GM12873 (cell line): ENCODE data around the gene EOLA1.
"Not testable (repeated sequence)": the region's sequence is repeated elsewhere in the genome, so short reads cannot be mapped to it uniquely, and the experiment has no call there.

Experiments
- TF ChIP-seq, protein P1 (sequence below): IDR thresholded peaks from 2 replicates; pipeline ENCODE4 v1.5.1; 2012; ENCODE audit warnings: low read depth, mild to moderate bottlenecking, moderate library complexity, low read length, control low read depth; ENCODE audit not compliant: insufficient read depth; ENCODE audit errors: missing control alignments

Gene EOLA1

DNA sequence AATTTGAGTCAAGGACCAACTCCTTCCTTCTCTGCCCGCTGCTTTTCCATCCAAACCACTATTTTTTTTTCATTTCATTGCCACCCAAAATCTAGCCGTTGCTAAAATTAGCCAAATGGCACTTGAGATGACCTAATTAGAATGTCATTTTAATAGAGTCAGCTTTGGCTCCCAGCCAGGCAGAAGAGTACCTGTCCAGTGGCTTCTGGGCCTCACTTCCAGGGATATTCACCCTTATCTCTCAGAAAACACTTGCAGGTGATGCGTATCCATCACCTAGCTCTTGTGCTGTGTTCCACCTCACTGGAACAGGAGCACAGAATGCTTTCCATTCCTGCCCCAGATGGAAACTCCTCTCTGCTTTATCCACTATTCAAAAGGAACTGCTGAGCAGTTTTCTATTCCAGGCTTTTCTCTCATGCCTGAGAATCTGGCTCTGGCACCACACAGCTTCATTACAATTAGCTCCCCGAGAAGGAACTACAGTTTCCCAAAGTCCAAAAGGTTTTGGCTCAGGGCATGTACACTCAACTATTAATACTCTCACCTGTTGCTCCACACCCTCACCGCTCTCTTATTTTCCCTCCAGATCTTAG, 28.0 kb downstream of the EOLA1 start:
- TF ChIP-seq, protein P1, sequence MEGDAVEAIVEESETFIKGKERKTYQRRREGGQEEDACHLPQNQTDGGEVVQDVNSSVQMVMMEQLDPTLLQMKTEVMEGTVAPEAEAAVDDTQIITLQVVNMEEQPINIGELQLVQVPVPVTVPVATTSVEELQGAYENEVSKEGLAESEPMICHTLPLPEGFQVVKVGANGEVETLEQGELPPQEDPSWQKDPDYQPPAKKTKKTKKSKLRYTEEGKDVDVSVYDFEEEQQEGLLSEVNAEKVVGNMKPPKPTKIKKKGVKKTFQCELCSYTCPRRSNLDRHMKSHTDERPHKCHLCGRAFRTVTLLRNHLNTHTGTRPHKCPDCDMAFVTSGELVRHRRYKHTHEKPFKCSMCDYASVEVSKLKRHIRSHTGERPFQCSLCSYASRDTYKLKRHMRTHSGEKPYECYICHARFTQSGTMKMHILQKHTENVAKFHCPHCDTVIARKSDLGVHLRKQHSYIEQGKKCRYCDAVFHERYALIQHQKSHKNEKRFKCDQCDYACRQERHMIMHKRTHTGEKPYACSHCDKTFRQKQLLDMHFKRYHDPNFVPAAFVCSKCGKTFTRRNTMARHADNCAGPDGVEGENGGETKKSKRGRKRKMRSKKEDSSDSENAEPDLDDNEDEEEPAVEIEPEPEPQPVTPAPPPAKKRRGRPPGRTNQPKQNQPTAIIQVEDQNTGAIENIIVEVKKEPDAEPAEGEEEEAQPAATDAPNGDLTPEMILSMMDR: no peak

DNA sequence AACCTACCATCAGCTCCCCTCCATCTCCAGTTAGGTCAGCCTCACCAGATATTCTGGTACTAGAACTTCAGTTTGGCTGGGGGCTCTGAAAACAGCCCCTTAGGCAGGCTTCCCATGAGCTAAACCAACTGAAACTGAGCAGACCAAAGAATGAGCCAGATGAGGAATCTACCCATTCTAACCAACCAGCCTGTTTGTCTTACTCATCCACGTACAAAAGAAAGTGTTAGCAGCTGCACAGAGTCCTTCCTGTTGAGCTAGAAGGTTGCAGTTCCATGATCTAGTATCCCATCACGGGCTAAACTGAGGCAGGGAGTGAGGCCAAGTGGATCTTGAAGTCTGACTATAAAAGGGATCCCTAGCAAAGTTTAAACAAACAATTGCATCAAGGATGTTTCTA, 29.0 kb downstream of the EOLA1 start:
- TF ChIP-seq, protein P1: no peak

DNA sequence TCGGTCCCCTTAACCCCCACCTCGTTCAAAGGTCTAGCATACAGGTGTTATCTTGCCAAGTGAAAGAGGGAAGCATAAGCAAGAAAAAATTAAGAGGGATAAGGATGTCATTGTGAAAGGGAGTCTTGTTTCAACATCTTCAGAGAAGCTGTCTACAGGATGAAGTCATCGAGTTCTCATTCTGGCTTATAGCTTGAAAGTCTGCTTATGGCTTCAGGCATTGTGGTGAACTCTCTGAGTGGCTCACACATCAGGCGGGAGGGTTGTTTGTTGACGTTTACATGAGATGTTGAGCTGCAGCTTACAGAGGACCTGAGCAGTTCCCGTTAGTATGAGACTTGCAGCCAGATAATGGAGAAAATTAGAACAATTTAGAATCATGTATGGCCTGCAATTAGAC, 29.9 kb downstream of the EOLA1 start:
- TF ChIP-seq, protein P1: no peak

DNA sequence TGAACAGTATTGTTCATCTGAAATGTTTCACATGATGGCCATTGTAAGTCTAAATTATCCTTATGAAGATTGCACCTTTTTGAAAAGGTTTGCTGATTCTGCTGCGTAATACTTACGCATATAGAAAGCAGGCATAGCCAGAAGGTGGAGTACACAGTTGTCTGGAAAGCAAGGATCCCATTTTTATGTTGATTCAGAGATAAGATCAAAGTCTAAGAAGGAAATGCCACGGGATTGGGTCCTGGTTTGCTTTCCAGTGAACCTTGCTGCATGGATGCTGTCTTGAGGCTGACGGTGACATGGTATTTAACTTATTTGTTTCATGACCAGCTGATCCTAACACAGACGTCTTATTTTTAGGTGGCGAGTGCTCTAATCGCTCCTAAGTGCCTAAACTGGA, 31.0 kb downstream of the EOLA1 start:
- TF ChIP-seq, protein P1: no peak

DNA sequence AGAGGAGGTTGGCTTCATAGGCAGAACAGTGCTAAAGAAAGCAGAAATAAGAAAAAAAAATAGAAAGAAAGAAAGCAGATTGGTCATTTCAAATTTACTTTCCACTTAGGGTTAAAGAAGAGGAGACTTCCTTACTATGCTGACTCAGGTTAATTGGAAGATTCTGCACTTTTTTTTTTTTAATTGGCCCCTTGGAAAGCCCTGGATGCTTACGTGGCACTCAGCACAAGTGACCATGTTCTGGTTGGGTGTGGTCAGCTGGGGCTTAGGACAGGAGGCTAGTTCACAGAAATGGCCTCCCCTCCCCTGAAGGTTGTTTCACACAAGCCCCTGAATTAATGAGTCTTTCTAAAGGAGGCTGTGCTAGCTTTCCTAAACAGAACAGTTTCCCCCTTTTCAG, 31.9 kb downstream of the EOLA1 start:
- TF ChIP-seq, protein P1: no peak

GRCh38 chrX:149587359-149587758, 46.5 kb downstream of the EOLA1 start, which contains the start of gene MAGEA9B:
Gene MAGEA9B, minus strand, starts transcription at chrX:149587459. Its CDS starts 4,280 bp downstream, at chrX:149583179.
- TF ChIP-seq, protein P1: not testable (repeated sequence)

GRCh38 chrX:149595214-149595613, 54.4 kb downstream of the EOLA1 start, which contains the start of gene HSFX2:
Gene HSFX2, minus strand, starts transcription at chrX:149595314. Its CDS starts 614 bp downstream, at chrX:149594700.
- TF ChIP-seq, protein P1: not testable (repeated sequence)
